Activated T-helper 1 cell treated with anti-CD3 and anti-CD28 coated beads, Interleukin-2, amount 50 U/mL, for 16 hours (primary cell): ENCODE data around the gene RIPOR2.

ENCODE experiments used
- DNase-seq, 2 donors: peaks; one replicate each; pipeline ENCODE4 v3.0.0-alpha.2; 2020; ENCODE audit warnings: low read depth in 1 of 2, low spot score in 1 of 2

Gene RIPOR2

DNA sequence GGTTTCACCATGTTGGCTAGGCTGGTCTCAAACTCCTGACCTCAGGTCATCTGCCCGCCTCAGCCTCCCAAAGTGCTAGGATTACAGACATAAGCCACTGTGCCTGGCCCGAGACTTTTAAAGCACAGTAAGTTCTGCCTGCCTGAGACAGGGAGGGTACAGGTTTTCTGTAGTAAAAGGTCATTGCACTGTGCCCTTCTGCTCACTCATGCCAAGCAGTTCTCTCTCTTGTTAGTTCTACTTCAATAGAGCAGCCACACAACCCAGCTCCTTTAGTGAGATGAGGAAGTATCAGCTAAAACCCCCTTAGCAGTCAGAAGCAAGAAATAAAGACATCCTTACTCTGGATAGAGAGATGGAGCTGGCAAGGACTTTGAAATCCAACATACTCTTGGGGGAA, 84.7 kb downstream of the RIPOR2 start:
- DNase-seq = no peak

DNA sequence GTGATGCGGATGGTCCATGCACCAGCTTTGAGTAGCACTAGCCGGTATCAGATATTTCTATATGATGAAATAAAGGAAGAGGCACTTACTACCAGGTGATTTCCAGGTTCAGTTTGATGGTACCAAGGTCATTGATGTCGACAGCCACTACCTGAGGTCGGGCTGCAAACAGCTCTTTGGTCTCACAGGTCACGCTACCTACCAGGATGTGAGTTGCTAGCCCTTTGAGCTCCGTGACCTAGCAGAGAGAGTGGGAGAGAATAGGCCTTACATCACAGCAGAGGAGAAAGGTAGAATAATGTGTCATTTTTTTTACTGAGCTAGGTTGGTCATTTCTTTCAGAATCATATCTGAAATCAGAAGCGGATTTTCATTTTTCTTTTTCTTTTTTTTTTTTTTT, 86.0 kb downstream of the RIPOR2 start:
- no peak for DNase-seq

DNA sequence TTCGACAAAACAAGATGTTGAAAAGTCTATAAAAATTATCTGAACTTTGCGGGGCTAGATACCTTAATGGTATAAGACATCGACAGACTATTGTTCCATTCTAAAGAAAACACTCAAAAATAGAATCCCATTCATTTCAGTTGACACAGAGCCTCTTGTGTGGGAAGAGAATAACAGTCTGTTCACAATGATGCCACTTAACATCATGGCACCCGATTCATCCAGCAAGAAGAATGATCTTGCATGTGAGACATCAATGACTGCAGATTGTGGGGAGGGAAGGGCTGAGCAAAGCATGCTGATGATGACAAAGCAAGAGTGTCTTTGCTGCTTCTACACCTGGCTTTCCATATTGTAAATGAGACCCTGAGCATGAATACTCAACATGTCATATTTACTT, 87.3 kb downstream of the RIPOR2 start:
- no peak for DNase-seq

DNA sequence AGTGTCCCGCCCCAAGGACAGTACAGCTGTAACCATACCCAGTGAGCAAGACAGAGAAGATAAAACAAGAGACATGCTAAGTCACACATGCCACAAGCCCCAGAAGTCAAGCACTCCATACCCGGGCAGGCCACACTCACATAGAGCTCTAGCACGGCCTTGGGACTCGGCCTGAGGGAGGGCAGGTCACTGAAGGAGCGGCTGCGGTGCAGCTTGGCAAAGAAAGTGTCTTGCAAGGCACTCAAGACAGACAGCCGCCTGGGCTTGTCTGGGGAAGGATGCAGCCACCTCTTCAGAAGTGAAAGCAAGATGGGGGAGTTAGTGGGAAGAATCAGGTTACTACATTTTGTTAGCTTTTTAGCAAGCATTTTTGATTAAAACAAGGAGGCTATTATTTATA, 88.4 kb downstream of the RIPOR2 start:
- no peak for DNase-seq

DNA sequence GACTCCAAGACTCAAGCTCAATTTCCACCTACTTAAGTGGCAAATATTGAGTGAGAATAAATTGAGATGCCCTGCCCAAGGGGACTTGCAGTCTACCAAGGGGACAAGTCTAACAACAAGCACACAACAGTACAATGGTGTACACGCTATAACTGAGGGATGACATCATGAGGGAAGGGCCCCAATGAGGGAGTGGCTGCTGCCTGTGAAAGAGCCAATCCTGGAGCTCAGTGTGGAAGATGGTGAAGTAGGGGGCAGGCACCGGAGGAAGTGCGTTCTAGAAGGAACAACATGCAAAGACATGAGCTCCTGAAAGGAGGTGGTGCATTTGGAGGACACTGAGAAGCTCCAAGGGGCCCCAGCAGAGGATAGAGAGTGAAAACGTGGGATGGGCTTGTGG, 90.2 kb downstream of the RIPOR2 start:
- DNase-seq = no peak

DNA sequence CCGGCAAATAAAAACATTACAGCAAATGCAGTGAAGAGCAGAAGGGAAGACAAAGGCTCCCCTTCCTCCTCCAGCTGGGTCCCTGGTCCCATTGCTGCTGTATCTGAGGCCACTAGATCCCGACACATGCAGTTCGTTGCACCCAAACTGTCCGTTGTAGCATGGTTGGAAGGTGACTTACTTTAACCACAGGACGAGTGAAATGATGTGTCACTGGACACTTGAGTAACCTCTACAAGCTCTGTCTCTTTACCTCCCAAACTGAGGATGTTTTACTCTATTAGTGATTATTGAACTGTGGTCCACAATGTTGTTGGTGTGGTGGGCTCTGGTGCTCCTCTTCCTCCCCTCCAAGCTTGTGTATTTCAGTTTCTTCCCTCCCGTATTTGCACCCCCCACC, 90.9 kb downstream of the RIPOR2 start:
- DNase-seq = no peak

DNA sequence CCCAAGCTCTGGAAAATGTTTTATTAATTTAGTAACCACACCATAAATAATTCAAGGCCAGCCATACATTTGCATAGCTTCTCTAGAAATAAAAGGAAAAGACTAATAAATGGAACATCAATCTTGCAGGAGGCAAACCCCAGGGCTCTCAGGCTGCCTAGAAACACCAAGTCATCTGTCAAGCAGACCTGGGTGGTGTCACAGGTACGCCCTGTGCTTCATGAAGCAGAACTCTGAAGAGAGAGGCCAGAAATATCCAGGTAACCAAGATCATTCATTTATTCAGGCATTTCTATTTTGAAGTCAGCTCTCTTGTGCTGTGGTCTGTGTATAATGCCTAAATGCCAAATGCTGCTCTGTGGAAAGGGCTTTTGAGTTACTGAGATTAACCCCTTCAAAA, 91.7 kb downstream of the RIPOR2 start:
- DNase-seq = no peak

DNA sequence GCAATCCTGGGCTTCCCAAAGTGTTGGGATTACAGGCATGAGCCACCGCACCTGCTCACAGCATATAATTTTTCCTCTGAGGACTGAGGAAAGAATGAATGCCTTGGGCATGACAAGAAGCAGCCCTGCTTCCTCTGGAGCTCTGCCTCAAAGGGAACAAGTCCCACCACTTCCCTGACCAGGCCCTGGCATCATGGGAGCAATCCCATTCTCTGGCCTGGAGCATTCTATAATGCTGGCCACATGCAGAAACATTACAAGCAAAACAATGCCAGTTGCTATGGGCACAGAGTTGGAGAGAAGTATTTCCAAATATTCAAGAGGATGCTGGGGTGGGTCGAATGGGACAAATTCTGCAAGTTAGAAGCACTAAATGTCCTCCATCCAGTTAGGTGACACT, 95.6 kb downstream of the RIPOR2 start:
- no peak for DNase-seq

DNA sequence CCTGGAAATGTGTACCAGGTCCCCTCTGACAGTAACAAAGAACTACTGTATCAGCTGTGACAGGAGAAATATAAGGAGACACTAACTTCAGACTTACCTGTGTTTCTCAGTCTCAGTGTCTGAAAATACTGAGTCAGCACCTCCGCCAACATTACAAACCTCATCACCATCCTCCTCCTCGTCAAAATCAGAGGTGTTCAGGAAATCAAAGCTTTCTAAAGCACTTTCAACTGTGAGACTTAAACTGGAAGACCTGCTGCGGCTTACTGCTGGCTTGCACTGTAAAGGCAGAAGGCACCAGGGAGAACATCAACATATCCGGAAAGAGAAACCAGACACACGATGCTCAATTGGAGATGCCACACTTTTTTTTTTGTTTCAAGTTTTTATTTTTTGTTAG, 96.8 kb downstream of the RIPOR2 start:
- no peak for DNase-seq

DNA sequence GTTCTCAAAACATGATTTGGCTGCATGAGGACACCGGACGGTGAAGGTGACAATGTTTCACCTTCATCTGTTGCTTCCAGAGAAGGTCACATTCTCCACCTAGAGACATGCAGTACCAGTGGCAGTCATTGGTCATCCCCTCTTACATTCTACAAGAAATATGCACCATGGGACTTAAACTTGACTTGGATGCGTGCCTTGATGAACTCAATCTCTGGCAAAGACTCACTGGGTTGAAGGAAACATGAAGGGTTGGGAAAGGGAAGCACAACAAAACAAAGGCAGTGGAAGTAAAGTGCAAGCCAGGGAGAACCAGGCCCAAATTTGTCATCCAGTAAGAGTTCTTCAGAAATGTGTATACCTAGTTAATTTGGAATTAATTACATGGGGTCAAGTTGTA, 97.7 kb downstream of the RIPOR2 start:
- no peak for DNase-seq

DNA sequence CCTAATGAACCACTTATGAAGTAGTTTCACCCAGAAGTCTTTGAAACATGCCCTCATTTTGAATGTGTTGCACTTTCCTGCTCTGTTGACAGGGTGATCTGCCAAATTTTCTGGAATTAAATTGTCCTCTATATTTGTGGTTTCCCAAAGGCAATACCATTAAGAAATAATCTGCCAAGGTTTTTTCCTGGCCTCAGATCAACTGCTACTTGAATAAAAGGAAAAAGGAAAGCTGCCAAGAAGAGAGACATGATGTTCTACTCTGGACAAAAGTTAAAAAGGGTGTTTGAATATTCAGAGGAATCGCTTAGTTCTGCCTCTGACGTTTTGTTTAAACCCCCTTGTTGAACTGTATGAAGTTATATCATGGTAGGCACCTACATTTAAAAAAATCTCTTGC, 99.7 kb downstream of the RIPOR2 start:
- DNase-seq = no peak

DNA sequence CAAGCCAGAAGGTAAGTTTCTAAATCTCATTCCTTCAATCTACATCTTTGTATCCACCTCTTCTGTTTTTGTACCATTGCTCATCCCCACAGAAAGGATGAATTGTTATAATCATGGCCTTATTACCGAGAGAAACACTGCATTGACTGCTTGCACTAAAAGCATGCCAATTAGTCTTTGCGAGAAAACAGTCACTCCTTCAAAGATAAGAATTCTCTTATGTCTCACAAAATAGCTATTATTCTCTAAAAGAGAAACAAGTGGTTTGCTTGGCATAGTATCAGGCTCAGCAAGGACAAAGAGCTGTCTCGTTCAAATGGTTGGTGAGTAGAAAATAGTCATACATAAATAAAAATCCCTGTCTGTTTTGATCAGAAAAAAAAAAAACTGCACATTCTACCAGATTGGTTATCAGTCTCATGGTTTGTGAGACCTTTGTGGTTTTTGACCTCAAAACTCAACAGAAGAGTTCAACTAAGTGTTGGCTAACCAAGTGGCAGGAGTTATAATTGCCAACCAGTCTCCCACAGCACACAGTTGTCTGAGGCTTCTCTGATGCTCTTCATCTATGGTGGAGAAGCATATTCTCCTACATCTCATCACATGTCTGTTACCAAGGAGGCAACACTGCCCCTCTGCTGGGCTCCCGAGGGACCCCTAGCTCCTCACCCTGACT, 101.9 kb downstream of the RIPOR2 start:
- DNase-seq = no peak

DNA sequence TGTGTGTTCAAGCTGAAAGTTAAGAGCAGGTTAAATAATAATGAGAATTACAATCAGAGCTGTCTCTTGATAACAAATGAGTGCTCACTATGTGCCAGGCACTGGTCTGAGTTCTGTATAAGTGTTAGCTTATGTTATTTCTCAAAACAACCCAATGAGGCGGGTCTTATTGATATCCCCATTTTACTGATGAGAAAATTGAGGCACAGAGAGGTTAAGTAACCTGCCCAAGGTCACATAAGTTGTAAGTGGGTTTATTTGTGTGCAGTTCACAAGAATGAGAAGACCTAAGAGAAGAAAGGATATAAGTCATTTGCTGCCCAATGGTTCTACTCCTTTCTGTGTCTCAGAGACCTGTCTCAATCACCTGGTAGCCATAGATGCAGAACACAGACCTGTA, 103.0 kb downstream of the RIPOR2 start:
- no peak for DNase-seq

DNA sequence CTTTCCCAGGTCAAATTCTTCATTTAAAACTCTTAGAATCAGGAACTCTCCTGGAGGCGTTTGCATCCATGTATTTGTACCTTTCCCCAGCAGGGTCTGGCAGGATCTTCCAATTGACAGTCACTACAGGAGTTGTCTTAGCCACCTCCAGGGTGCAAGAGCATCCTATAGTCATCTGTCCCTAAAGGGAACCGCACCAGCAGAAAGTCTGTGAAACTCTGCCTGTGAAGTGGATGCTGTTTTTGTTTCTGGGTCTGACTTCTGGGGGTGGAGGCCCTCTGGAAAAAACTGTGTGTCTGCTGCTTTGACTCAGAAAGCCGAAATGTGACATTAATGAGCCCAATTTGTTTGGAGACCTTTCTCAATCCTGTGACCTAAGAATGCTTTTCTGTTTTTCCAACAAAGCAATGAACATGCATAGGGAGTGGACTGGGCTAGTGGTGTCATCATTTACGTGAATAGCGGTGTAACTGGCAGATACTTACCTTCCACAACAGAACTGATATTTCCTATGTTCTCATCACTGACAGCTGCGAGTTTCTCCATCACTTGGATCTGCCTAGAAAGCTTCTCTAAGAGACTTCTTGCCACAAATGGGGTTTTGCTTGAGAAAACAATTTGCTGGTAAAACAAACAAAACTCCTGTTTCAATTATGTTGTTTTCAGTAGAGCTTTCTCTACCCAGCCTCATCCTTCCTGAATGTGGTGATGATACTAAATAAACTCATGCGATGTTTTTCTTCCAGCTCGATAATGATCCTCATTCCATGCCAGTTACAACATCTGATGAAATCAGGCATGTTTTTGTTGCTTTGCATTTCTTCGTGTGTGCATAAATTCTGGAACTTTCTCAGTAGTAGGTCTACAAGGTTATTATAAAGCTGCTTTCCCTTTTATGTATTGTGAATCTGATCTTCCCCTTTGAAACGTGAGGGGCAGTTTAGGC, 103.7 kb downstream of the RIPOR2 start:
- no peak for DNase-seq

DNA sequence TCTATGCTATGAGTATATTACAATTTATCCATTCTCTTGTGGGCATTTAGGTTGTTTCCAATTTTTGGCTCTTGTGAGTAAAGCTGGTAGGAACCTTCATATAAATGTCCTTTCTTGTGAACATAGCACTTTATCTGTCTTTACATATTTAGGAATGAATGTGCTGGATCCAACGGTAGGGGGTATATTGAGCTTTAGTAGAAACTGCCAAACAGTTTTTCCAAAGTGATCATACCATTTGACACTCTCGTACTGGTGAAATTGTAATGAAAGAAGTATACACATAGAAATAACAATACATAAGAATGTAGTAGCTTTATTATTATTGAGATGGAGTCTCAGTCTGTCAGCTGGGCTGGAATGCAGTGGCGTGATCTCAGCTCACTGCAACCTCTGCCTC, 106.1 kb downstream of the RIPOR2 start:
- DNase-seq = no peak

DNA sequence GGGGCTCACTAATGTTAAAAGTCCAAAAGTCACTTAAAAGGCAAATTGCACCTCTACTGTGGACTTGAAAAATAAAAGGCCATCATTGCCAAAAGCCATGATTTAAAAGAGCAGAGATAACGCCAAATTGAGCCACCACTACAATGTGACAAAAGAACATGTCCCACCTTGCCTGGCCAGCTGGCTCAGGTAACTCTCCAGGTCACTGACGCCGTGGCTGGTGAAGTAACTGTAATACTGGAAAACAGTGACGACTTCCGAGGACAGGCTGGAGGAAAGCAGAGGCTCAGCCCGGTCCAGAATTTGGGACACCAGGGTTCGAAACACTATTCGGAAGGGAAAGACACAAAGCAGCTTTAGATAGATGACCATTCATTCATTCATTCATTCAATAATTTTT, 107.8 kb downstream of the RIPOR2 start:
- no peak for DNase-seq

DNA sequence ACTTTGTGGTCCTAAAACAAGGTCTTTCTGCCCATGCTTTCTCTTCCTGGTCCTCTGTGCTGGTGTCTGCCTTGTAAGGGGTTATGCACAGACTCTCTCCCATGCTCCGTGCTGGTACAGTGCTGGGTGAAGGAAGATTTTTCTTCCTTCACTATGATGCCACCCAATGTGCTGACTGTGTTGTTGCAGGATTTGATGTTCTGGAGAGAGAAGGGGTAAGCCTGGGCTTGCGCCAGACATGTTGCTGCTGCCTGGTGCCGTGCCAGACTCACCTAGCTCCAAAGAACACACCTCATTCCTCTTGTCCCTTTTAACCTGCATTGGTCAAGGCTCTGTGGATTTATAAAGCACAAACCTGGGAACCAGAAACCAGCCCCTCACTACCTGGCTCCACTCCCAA, 108.6 kb downstream of the RIPOR2 start:
- no peak for DNase-seq

DNA sequence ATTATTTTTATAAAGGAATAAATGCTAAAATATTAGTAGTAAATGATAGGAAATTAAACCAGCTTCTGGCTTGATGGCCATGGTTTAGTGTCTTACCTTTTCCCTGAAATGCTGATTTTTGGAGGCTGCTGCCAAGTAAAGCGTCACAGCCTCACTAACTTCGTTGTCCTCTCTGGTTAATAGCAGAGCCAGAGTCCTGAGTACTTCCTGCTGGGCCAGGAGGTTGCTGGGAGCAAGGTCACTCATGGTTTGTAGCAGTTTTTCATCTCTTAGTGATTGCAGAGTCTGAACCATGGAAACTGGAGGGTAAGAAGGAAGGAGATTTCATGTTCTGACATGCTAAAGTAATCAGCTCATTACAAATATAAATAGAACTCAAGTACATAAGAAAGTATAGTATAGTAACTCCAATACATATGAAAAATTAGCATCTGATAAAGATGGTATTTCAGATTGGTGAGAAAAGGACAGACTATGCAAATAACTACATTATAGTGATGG, 110.6 kb downstream of the RIPOR2 start:
- DNase-seq = no peak

DNA sequence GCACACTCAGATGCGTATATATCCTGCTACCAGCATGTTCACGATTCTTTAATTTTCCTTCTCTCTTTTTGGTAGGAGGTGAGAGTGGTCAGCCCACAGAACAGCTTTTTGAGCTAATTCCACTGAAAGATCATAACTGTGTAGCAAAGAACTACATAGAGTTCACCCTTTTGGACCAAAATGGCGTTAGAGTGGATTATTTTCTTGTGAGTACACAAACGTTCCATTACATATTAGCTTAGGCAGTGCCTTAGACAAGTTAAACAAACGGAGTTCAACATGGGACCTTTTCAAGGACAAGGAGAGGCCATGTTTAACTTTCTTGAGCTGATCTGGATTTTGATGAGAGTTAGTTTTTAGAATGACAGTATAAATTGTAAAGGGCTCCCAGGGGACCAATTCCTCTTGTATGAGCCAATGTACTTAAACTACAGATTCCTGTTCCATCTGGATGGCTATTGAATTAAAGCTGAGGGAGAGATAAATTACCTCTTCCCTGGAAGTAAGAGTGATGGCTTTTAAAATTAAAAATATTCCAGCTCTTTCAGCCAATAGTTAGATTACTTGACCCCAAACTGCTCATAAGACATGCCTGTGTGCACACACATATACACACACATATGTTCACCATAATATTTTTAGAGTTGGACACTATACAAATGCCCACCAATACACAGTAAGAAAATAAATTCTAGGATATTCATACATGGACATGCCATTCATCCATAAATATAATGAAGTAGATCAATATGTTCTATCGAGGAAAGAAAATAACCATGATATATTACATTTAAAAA, 111.4 kb downstream of the RIPOR2 start:
- no peak for DNase-seq

DNA sequence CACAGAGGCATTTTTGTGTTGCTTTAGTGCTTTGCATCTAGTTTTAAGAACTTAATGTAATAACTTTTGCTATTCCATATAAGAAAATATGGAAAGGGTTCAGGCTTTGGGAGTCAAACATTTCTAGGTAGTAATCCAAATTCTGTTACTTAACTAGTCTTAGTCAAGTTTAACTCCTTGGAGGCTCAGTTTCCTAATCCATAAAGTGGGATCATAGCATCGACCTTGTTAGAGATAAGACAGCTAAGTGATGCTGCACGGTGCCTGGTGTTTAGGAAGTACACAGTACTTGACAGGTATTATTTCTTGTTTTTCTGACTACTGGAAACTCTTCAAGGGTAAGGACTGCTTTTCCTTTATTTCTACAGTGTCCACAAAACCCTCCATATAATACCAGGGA, 112.6 kb downstream of the RIPOR2 start:
- no peak for DNase-seq

DNA sequence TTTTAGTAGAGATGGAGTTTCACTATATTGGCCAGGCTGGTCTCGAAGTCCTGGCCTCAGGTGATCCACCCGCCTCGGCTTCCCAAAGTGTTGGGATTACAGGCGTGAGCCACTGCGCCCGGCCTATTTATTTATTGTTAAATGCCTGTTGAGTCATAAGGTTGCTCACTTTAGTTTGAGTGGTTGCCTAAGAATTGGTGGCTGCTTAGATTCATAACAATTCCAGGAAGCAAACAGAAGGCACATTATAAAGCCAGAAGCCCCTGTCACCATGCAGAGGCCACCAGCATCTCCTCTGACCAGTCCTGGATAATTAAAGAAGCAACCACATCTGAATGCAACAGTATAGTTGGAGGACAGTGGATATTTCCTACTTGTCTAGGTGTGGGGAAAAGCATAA, 113.1 kb downstream of the RIPOR2 start:
- no peak for DNase-seq
